Activated CD8-positive, alpha-beta T cell treated with anti-CD3 and anti-CD28 coated beads, Interleukin-2, amount 10 ng/mL, durations not matched to agents 7 days and 5 days (primary cell): ENCODE results near the gene BBOF1. TPM values are rescaled to one million over a fixed set of nuclear protein-coding genes. Genes with fewer than 3 reads are reported as not detected.
"Not testable (repeated sequence)": the region's sequence is repeated elsewhere in the genome, so short reads cannot be mapped to it uniquely, and the experiment has no call there.

Experiments
- ATAC-seq: fragments of 150-1000 bp; cut with Tn5 transposase; one replicate; pipeline ENCODE4 v1.10.0; 2021; ENCODE audit warnings: moderate library complexity
- CTCF ChIA-PET: fragments of 350-600 bp; sonication (Branson Sonifier 250); formaldehyde crosslinking; loops from one replicate; lab custom pipeline; 2021; ENCODE audit warnings: antibody characterized with exemption; lab: Charles Lee
- POLR2A ChIA-PET: fragments of 350-600 bp; sonication (Branson Sonifier 250); formaldehyde crosslinking; loops from one replicate; lab custom pipeline; 2021; ENCODE audit warnings: antibody characterized with exemption; lab: Charles Lee
- DNase-seq: peaks from one replicate; pipeline ENCODE4 v3.0.0-alpha.2; 2020
- H3K27ac Mint-ChIP-seq: one replicate; pipeline ENCODE4 v1.8.0; 2021; ENCODE audit warnings: mild to moderate bottlenecking, mixed read lengths
- H3K27me3 Mint-ChIP-seq: one replicate; pipeline ENCODE4 v1.8.0; 2021; ENCODE audit warnings: low read depth, mixed read lengths
- H3K36me3 Mint-ChIP-seq: one replicate; pipeline ENCODE4 v1.8.0; 2021; ENCODE audit warnings: low read depth, mixed read lengths
- H3K4me1 Mint-ChIP-seq: one replicate; pipeline ENCODE4 v1.8.0; 2021; ENCODE audit warnings: low read depth, mixed read lengths
- H3K4me3 Mint-ChIP-seq: one replicate; pipeline ENCODE4 v1.8.0; 2021; ENCODE audit warnings: mild to moderate bottlenecking, mixed read lengths
- H3K9me3 Mint-ChIP-seq: one replicate; pipeline ENCODE4 v1.8.0; 2022; ENCODE audit warnings: mixed read lengths; ENCODE audit not compliant: insufficient read depth
- total RNA-seq, 2 experiments: library from RNA; stranded (reverse); gene quantifications; one replicate each; pipeline ENCODE4 v1.2.3, GENCODE V29; 2021

BBOF1 gene
- total RNA-seq, 2 experiments from 2014 or later: 1.2 to 1.3 TPM

- Mint-ChIP-seq H3K4me1 (no peaks in the 10 kb centered on the region), H3K9me3 (no peaks in the 10 kb centered on the region), H3K4me3 (no peak overlapping the region), H3K36me3 (no peaks in the 10 kb centered on the region), H3K27ac (no peak overlapping the region), H3K27me3 (no peaks in the 10 kb centered on the region)
- CTCF ChIA-PET: interaction anchor here (1.5 kb wide), 1 partner anchor 18 kb away, joined by 3 read pairs; no protein-coding TSS in a partner anchor
- POLR2A ChIA-PET: no interaction called here
- DNase-seq (no peak), ATAC-seq (no peak)
Measured at GRCh38 chr14:73997944-73998447, 21.2 kb upstream of the BBOF1 start.

DNA sequence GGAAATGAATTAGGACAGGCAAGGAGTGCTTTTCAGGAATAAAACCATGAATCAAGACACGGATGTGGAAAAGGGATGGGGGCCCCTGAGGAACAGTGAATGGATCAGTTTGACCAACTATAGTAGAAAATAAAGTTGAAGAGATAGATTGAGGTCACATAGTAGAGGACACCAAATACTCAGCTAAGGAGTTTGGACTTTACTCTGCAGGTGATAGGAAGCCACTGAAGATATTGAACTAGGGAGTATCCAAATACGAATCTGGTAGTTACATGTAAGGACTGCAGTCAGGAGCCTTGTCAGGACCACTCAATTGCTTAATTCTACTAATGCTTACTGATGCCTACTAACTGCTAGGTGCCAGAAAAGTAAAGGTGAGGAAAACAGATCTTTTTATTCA lies 20.4 kb upstream of the BBOF1 start:
- H3K4me1 Mint-ChIP-seq: no peaks in the 10 kb centered on the region
- no peaks in the 10 kb centered on the region for H3K9me3 Mint-ChIP-seq
- no peaks in the 10 kb centered on the region for H3K36me3 Mint-ChIP-seq
- H3K4me3 Mint-ChIP-seq: no peak overlapping the region
- no peak overlapping the region for H3K27ac Mint-ChIP-seq
- CTCF ChIA-PET: interaction anchor here (1.5 kb wide), 1 partner anchor 18 kb away, joined by 3 read pairs; no protein-coding TSS in a partner anchor
- POLR2A ChIA-PET: interaction anchor here (0.6 to 0.7 kb wide), 2 partner anchors 61 to 825 kb away, joined by 3 read pairs; no protein-coding TSS in a partner anchor
- no peak for ATAC-seq
- no peaks in the 10 kb centered on the region for H3K27me3 Mint-ChIP-seq
- DNase-seq: no peak

DNA sequence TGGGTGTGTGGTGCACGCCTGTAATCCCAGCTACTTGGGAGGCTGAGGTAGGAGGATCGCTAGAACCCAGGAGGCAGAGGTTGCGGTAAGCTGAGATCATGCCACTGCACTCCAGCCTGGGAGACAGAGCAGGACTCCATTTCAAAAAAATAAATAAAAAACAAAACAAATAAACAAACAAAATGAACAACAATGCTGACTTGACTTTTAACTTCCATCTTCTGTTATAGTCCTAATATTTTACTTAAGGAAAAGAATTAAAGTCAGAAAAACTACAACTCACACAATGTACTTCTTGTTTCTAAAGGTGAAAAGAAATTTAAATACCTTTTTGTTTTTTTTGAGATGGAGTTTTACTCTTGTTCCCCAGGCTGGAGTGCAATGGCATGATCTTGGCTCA lies 13.5 kb upstream of the BBOF1 start:
- H3K4me1 Mint-ChIP-seq, DNase-seq, H3K4me3 Mint-ChIP-seq, H3K9me3 Mint-ChIP-seq, H3K27me3 Mint-ChIP-seq, ATAC-seq, POLR2A ChIA-PET, H3K27ac Mint-ChIP-seq, CTCF ChIA-PET: not testable (repeated sequence)
- H3K36me3 Mint-ChIP-seq: peaks cover 13% of the 10 kb centered on the region

DNA sequence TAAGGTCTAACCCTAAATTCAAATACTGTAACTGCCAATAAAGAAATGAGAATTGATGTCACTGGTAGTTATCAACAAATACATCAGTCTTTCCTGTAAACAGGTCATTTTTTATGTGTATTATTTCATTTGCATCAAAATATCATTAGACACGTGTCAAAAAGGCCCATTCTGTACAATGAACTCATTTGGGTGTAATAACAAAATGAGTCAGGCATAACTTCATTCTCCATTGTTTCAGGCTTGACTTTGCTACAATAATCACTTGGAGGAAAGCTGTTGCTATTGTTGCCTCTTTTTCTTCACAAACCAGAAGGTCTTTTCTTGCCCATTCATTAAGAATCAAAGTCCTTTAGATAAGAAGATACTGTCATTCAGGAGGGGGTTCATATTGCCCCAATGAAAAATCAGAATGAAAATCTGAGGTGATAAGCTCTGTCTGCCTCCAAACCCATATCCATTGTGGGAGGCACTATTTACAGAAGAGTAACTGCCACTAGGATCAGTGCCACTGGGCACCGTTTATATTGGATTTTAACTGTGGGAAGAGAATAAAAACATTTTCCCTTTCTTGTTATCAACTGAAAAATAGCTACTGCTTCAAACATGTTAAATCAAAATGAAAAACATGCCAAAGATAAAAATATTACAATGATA lies 10.2 kb upstream of the BBOF1 start:
- POLR2A ChIA-PET: no interaction called here

DNA sequence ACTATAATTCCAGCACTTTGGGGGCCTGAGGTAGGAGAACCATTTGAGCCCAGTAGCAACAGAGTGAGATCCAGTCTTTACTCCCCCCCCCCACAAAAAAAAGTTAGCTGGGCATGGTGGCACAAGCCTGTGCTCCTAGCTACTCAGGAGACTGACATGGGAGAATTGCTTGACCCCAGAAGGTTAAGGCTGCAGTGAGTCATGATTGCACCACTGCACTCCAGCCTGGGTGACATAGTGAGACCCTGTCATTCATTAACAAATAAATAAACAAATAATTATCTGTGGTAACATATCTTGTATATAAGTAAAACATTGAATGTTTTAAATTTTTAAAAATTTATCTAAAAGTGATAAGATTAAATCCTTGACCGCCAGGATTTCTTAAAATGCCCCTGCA lies 4.8 kb upstream of the BBOF1 start:
- Mint-ChIP-seq H3K4me3 (no peak overlapping the region), H3K9me3 (no peaks in the 10 kb centered on the region), H3K27ac (no peak overlapping the region), H3K4me1 (peaks cover 20% of the 10 kb centered on the region), H3K36me3 (peaks cover 9% of the 10 kb centered on the region), H3K27me3 (no peaks in the 10 kb centered on the region)
- ATAC-seq: no peak
- DNase-seq: no peak
- ChIA-PET CTCF (interaction anchor here (1.4 kb wide), 1 partner anchor 381 kb away, joined by 4 read pairs; no protein-coding TSS in a partner anchor), POLR2A (interaction anchor here (0.6 kb wide), 1 partner anchor 556 kb away, joined by 3 read pairs; no protein-coding TSS in a partner anchor)

More for the DNA sequence above, 10.2 kb upstream of the BBOF1 start:
- Mint-ChIP-seq H3K27me3 (no peaks in the 10 kb centered on the region), H3K4me3 (no peak overlapping the region), H3K36me3 (peaks cover 15% of the 10 kb centered on the region), H3K27ac (no peak overlapping the region), H3K4me1 (no peaks in the 10 kb centered on the region), H3K9me3 (no peaks in the 10 kb centered on the region)
- ATAC-seq: no peak
- no peak for DNase-seq
- CTCF ChIA-PET: no interaction called here

- Mint-ChIP-seq H3K9me3 (no peaks in the 10 kb centered on the region), H3K4me3 (no peak overlapping the region), H3K4me1 (peaks cover 28% of the 10 kb centered on the region), H3K36me3 (peaks cover 7% of the 10 kb centered on the region), H3K27me3 (no peaks in the 10 kb centered on the region), H3K27ac (no peak overlapping the region)
- no peak for DNase-seq
- ChIA-PET POLR2A (no interaction called here), CTCF (no interaction called here)
- no peak for ATAC-seq
Measured at GRCh38 chr14:74015176-74015575, 4.0 kb upstream of the BBOF1 start.

- Mint-ChIP-seq H3K27ac (no peak overlapping the region), H3K27me3 (no peaks in the 10 kb centered on the region), H3K9me3 (no peaks in the 10 kb centered on the region), H3K36me3 (peaks cover 6% of the 10 kb centered on the region), H3K4me3 (no peak overlapping the region), H3K4me1 (peaks cover 29% of the 10 kb centered on the region)
- CTCF ChIA-PET: interaction anchor here (1.3 kb wide), 1 partner anchor 18 kb away, joined by 3 read pairs; no protein-coding TSS in a partner anchor
- POLR2A ChIA-PET: no interaction called here
- ATAC-seq (no peak), DNase-seq (no peak)
Measured at GRCh38 chr14:74015963-74016362, 3.2 kb upstream of the BBOF1 start.

DNA sequence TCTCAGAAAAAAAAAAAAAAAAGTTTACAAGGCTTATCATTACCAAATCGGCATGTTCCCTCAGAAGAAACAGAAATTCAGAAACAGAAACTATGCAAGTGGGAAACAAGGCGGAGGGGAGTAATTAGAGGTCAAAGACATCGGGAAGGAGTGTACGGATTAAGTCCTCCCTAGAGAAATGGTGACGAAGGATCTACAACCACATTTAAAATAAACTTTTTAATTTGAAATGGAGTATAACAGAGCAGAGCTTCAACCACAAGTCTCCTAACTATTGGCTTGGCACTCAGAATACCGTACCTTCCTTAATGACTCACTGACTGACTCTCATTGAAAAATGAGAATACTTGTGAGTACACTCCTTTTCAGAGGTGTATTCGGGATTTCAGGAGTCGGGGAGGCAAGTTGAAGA lies 969 bp upstream of the BBOF1 start:
- peak overlapping the region; percentile 95 for H3K27ac Mint-ChIP-seq
- peak overlapping the region; percentile 87 for H3K4me3 Mint-ChIP-seq
- ChIA-PET POLR2A (interaction anchor here (0.7 to 2.0 kb wide), 3 partner anchors 11 to 305 kb away, joined by 3 to 4 read pairs (median 3); no protein-coding TSS in a partner anchor), CTCF (interaction anchor here (1.2 kb wide), 1 partner anchor 21 kb away, joined by 3 read pairs; no protein-coding TSS in a partner anchor)
- H3K36me3 Mint-ChIP-seq: peaks cover 4% of the 10 kb centered on the region
- H3K9me3 Mint-ChIP-seq: no peaks in the 10 kb centered on the region
- no peak for DNase-seq
- peak; percentile 31 for ATAC-seq
- no peaks in the 10 kb centered on the region for H3K27me3 Mint-ChIP-seq
- H3K4me1 Mint-ChIP-seq: peaks cover 29% of the 10 kb centered on the region

DNA sequence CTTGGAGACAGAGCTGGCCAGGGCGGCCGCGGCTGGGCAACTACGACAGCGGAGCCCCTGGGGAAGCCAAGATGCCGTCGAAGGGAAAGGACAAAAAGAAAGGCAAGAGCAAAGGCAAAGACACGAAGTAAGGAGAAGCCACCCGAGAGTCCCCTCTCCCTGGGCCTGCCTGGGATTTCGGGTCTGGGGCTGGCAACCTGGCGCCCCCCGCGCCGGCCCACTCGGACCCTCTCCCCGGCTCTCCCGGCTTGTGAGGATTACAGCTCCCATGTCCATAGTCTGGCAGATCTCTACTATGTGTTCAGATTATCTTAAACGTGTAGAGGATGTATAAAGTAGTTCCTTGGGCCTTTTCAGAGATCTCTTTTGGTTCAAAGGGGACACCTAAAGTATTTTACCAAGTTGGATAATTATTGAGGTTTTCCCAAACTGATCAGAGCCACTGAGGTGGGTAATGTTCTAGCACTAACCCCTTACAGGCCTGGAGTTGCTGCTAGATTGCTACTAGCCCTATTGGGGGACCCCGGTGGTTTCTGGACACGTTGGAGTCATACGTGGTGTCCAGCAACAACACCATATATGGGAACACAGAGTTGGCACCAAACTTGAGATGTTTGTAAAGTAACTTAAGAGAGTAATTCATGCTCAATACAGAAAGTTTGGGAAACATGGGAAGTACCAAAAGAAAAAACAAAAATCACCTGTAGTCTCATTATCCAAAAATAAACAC lies 424 bp downstream of the BBOF1 start:
- Mint-ChIP-seq H3K27me3 (no peaks in the 10 kb centered on the region), H3K4me1 (peaks cover 29% of the 10 kb centered on the region), H3K4me3 (peak overlapping the region; percentile 87), H3K36me3 (peaks cover 4% of the 10 kb centered on the region), H3K9me3 (no peaks in the 10 kb centered on the region), H3K27ac (peak overlapping the region; percentile 89)
- no peak for DNase-seq
- CTCF ChIA-PET: no interaction called here
- no peak for ATAC-seq
- POLR2A ChIA-PET: interaction anchor here (1.2 to 2.0 kb wide), 3 partner anchors 8 to 68 kb away, joined by 3 to 4 read pairs (median 3); no protein-coding TSS in a partner anchor

- CTCF ChIA-PET: no interaction called here
- H3K36me3 Mint-ChIP-seq: peaks cover 2% of the 10 kb centered on the region
- H3K4me3 Mint-ChIP-seq: no peak overlapping the region
- no peaks in the 10 kb centered on the region for H3K27me3 Mint-ChIP-seq
- no peak for ATAC-seq
- POLR2A ChIA-PET: interaction anchor here (0.6 kb wide), 1 partner anchor 56 kb away, joined by 3 read pairs; no protein-coding TSS in a partner anchor
- H3K4me1 Mint-ChIP-seq: peaks cover 16% of the 10 kb centered on the region
- no peaks in the 10 kb centered on the region for H3K9me3 Mint-ChIP-seq
- no peak for DNase-seq
- H3K27ac Mint-ChIP-seq: no peak overlapping the region
Measured at GRCh38 chr14:74022346-74022745, 3.2 kb downstream of the BBOF1 start.

DNA sequence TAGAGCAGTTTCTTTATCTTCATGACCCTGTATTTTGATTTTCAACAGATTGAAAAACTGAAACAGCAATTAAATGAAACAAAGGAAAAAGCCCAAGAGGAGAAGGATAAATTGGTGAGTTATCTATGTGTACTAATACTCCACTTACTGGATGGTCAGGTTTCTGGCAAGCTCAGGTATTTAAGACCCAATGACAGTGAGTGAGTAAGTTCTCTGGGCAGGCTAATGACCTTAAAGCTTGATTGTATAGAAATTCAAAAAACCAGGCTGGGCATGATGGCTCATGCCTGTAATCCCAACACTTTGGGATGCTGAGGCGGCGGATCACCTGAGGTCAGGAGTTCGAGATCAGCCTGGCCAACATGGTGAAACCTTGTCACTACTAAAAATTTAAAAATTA lies 10.0 kb downstream of the BBOF1 start:
- no peak for ATAC-seq
- POLR2A ChIA-PET: no interaction called here
- no peak for DNase-seq
- no peak overlapping the region for H3K4me3 Mint-ChIP-seq
- no peaks in the 10 kb centered on the region for H3K27me3 Mint-ChIP-seq
- no peaks in the 10 kb centered on the region for H3K4me1 Mint-ChIP-seq
- CTCF ChIA-PET: no interaction called here
- H3K36me3 Mint-ChIP-seq: no peaks in the 10 kb centered on the region
- H3K27ac Mint-ChIP-seq: no peak overlapping the region
- no peaks in the 10 kb centered on the region for H3K9me3 Mint-ChIP-seq
